ENCODE measurements around the gene CTBP2.

CTBP2 gene

GRCh38 chr10:125113691-125114371, 46.5 kb downstream of the CTBP2 start:
- Histone ChIP-seq H3K27ac (ENCODE audit: low read depth, low read length, severe bottlenecking) (peak overlapping the region; percentile 29), H3K36me3 (ENCODE audit: control insufficient read depth, insufficient read depth, low read length) (peaks cover 56% of the 10 kb centered on the region), H3K4me1 (ENCODE audit: control insufficient read depth, insufficient read depth, low read length, poor library complexity, severe bottlenecking) (peaks cover 5% of the 10 kb centered on the region), H3K4me3 (ENCODE audit: extremely low read depth, insufficient read depth, low read length, poor library complexity, severe bottlenecking) (no peak overlapping the region), H3K9me3 (ENCODE audit: control insufficient read depth, low read length) (no peaks in the 10 kb centered on the region)
- WGBS, 2 experiments (ENCODE audit: insufficient coverage in 2 of 2): 96 to 97% methylated on average over 16 to 17 of the region's 20 CpGs

- WGBS, 2 experiments (ENCODE audit: insufficient coverage in 2 of 2): 92 to 100% methylated on average over 1 to 2 of the region's 2 CpGs
- H3K4me3 ChIP-seq (ENCODE audit: extremely low read depth, insufficient read depth, low read length, poor library complexity, severe bottlenecking): no peak overlapping the region
- H3K4me1 ChIP-seq (ENCODE audit: control insufficient read depth, insufficient read depth, low read length, poor library complexity, severe bottlenecking): peaks cover 5% of the 10 kb centered on the region
- H3K36me3 ChIP-seq (ENCODE audit: control insufficient read depth, insufficient read depth, low read length): peaks cover 60% of the 10 kb centered on the region
- H3K27ac ChIP-seq (ENCODE audit: low read depth, low read length, severe bottlenecking): no peak overlapping the region
- H3K9me3 ChIP-seq (ENCODE audit: control insufficient read depth, low read length): peaks cover under 1% of the 10 kb centered on the region
Measured at GRCh38 chr10:125112697-125113494, 47.5 kb downstream of the CTBP2 start.

DNA sequence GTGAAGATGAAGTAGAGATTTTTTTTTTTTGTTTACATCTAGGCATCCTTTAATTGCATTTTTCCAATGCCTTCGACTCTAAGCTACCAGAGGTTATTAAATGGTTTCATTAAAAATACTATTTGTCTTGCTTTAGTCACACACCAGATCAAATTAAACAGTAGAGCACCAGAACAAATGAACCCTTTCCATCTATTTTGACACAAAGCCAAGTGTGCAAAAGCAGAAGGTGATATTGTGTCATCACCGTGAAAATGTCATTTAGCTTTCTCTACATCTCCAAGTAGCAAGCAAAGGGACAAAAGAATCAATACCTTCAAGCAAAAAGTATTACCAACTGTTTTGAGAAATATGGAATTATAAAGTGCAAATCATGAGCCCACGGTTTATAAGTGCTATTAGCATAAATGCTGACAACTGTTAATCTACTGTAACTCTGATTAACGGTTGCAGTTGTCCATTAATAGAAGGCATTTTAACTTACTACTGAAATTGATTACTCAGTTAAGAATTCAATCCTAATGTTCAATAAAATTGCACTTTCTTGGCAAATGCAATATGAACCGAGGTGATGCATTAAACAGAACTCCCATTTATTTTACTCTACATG, 49.1 kb downstream of the CTBP2 start:
- no peak overlapping the region for H3K4me3 ChIP-seq (ENCODE audit: extremely low read depth, insufficient read depth, low read length, poor library complexity, severe bottlenecking)
- peaks cover 4% of the 10 kb centered on the region for H3K9me3 ChIP-seq (ENCODE audit: control insufficient read depth, low read length)
- no peak overlapping the region for H3K27ac ChIP-seq (ENCODE audit: low read depth, low read length, severe bottlenecking)
- H3K36me3 ChIP-seq (ENCODE audit: control insufficient read depth, insufficient read depth, low read length): peaks cover 66% of the 10 kb centered on the region
- 82% methylated on average over 3 of the region's 5 CpGs; no CpG with 5 or more reads in 1 of the 2 experiments for WGBS, 2 experiments (ENCODE audit: insufficient coverage in 2 of 2)
- H3K4me1 ChIP-seq (ENCODE audit: control insufficient read depth, insufficient read depth, low read length, poor library complexity, severe bottlenecking): peaks cover 10% of the 10 kb centered on the region

- Histone ChIP-seq H3K9me3 (ENCODE audit: control insufficient read depth, low read length) (peaks cover 4% of the 10 kb centered on the region), H3K4me1 (ENCODE audit: control insufficient read depth, insufficient read depth, low read length, poor library complexity, severe bottlenecking) (peaks cover 11% of the 10 kb centered on the region), H3K27ac (ENCODE audit: low read depth, low read length, severe bottlenecking) (no peak overlapping the region), H3K36me3 (ENCODE audit: control insufficient read depth, insufficient read depth, low read length) (peaks cover 78% of the 10 kb centered on the region), H3K4me3 (ENCODE audit: extremely low read depth, insufficient read depth, low read length, poor library complexity, severe bottlenecking) (no peak overlapping the region)
- WGBS, 2 experiments (ENCODE audit: insufficient coverage in 2 of 2): 98 to 99% methylated on average over 8 to 10 of the region's 10 CpGs
Measured at GRCh38 chr10:125107965-125108580, 52.3 kb downstream of the CTBP2 start.

- peaks cover 4% of the 10 kb centered on the region for H3K9me3 ChIP-seq (ENCODE audit: control insufficient read depth, low read length)
- H3K36me3 ChIP-seq (ENCODE audit: control insufficient read depth, insufficient read depth, low read length): peaks cover 83% of the 10 kb centered on the region
- H3K4me3 ChIP-seq (ENCODE audit: extremely low read depth, insufficient read depth, low read length, poor library complexity, severe bottlenecking): no peak overlapping the region
- H3K27ac ChIP-seq (ENCODE audit: low read depth, low read length, severe bottlenecking): no peak overlapping the region
- H3K4me1 ChIP-seq (ENCODE audit: control insufficient read depth, insufficient read depth, low read length, poor library complexity, severe bottlenecking): peaks cover 17% of the 10 kb centered on the region
- WGBS, 2 experiments (ENCODE audit: insufficient coverage in 2 of 2): 98 to 100% methylated on average over 5 to 6 of the region's 10 CpGs
Measured at GRCh38 chr10:125107166-125107949, 53.0 kb downstream of the CTBP2 start.

- Histone ChIP-seq H3K4me1 (ENCODE audit: control insufficient read depth, insufficient read depth, low read length, poor library complexity, severe bottlenecking) (peaks cover 22% of the 10 kb centered on the region), H3K27ac (ENCODE audit: low read depth, low read length, severe bottlenecking) (no peak overlapping the region), H3K4me3 (ENCODE audit: extremely low read depth, insufficient read depth, low read length, poor library complexity, severe bottlenecking) (no peak overlapping the region), H3K36me3 (ENCODE audit: control insufficient read depth, insufficient read depth, low read length) (peaks cover 80% of the 10 kb centered on the region), H3K9me3 (ENCODE audit: control insufficient read depth, low read length) (peaks cover 4% of the 10 kb centered on the region)
- WGBS, 2 experiments (ENCODE audit: insufficient coverage in 2 of 2): 97 to 98% methylated on average over 6 to 7 of the region's 9 CpGs
Measured at GRCh38 chr10:125106586-125106985, 53.8 kb downstream of the CTBP2 start.

DNA sequence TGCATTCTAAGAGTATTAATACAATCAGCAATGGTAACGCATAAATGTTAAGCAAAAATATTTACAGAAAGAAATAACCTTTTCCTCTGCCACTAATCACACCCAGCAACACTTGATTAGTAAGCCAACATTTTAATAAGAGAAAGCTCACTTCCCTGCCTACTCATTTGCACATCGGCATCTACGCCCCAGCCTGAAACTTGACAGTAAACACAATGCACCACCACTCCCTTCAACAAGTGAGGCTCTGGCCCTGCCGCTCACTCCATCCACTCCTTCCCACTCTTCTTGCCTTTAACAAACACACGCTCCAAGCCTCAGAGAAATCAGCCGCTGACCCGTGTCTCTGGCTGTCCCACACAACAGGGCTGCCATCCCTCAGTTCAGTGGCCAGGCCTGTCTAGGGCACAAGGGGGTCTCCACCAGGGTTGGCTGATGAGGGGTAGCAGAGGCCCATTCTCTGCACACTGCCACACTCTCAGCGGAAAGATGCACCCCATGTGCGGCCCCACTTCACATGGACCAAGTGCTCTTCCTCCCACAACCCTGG, 54.6 kb downstream of the CTBP2 start:
- WGBS, 2 experiments (ENCODE audit: insufficient coverage in 2 of 2): 95 to 96% methylated on average over 4 to 5 of the region's 9 CpGs
- H3K9me3 ChIP-seq (ENCODE audit: control insufficient read depth, low read length): peaks cover 4% of the 10 kb centered on the region
- H3K36me3 ChIP-seq (ENCODE audit: control insufficient read depth, insufficient read depth, low read length): peaks cover 76% of the 10 kb centered on the region

DNA sequence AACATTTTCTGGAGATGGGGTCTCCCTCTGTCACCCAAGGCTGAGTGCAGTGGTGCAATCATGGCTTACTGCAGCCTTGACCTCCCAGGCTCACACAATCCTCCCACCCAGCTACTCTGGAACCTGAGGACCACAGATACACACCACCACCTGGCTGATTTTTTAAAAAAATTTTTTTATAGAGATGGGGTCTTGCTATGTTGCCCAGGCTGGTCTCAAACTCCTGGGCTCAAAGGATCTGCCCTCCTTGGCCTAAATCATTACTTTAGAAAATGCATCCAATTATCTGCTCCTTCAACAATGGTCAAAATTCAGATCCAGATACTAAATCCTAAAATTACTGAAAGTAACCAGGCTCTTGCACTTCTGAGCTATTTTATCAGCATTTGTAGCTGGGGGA, 55.2 kb downstream of the CTBP2 start:
- Histone ChIP-seq H3K36me3 (ENCODE audit: control insufficient read depth, insufficient read depth, low read length) (peaks cover 74% of the 10 kb centered on the region), H3K27ac (ENCODE audit: low read depth, low read length, severe bottlenecking) (no peak overlapping the region), H3K9me3 (ENCODE audit: control insufficient read depth, low read length) (peaks cover 4% of the 10 kb centered on the region), H3K4me1 (ENCODE audit: control insufficient read depth, insufficient read depth, low read length, poor library complexity, severe bottlenecking) (peaks cover 25% of the 10 kb centered on the region), H3K4me3 (ENCODE audit: extremely low read depth, insufficient read depth, low read length, poor library complexity, severe bottlenecking) (no peak overlapping the region)

More for the DNA sequence above, 54.6 kb downstream of the CTBP2 start:
- H3K27ac ChIP-seq (ENCODE audit: low read depth, low read length, severe bottlenecking): no peak overlapping the region
- H3K4me3 ChIP-seq (ENCODE audit: extremely low read depth, insufficient read depth, low read length, poor library complexity, severe bottlenecking): no peak overlapping the region
- H3K4me1 ChIP-seq (ENCODE audit: control insufficient read depth, insufficient read depth, low read length, poor library complexity, severe bottlenecking): peaks cover 25% of the 10 kb centered on the region

- H3K4me1 ChIP-seq (ENCODE audit: control insufficient read depth, insufficient read depth, low read length, poor library complexity, severe bottlenecking): peaks cover 25% of the 10 kb centered on the region
- H3K9me3 ChIP-seq (ENCODE audit: control insufficient read depth, low read length): peaks cover 4% of the 10 kb centered on the region
- peaks cover 74% of the 10 kb centered on the region for H3K36me3 ChIP-seq (ENCODE audit: control insufficient read depth, insufficient read depth, low read length)
- no peak overlapping the region for H3K27ac ChIP-seq (ENCODE audit: low read depth, low read length, severe bottlenecking)
- H3K4me3 ChIP-seq (ENCODE audit: extremely low read depth, insufficient read depth, low read length, poor library complexity, severe bottlenecking): no peak overlapping the region
- 92 to 98% methylated on average over 3 to 6 of the region's 10 CpGs for WGBS, 2 experiments (ENCODE audit: insufficient coverage in 2 of 2)
Measured at GRCh38 chr10:125104559-125104958, 55.8 kb downstream of the CTBP2 start.

- peaks cover 25% of the 10 kb centered on the region for H3K4me1 ChIP-seq (ENCODE audit: control insufficient read depth, insufficient read depth, low read length, poor library complexity, severe bottlenecking)
Measured at GRCh38 chr10:125103924-125104323, 56.4 kb downstream of the CTBP2 start.

More at GRCh38 chr10:125103924-125104323, 56.4 kb downstream of the CTBP2 start:
- 83 to 91% methylated on average over 13 to 16 of the region's 17 CpGs for WGBS, 2 experiments (ENCODE audit: insufficient coverage in 2 of 2)
- no peak overlapping the region for H3K4me3 ChIP-seq (ENCODE audit: extremely low read depth, insufficient read depth, low read length, poor library complexity, severe bottlenecking)
- H3K9me3 ChIP-seq (ENCODE audit: control insufficient read depth, low read length): peaks cover 4% of the 10 kb centered on the region
- no peak overlapping the region for H3K27ac ChIP-seq (ENCODE audit: low read depth, low read length, severe bottlenecking)
- H3K36me3 ChIP-seq (ENCODE audit: control insufficient read depth, insufficient read depth, low read length): peaks cover 74% of the 10 kb centered on the region

All from mesodermal cell (in vitro differentiated cells).